Activated CD8-positive, alpha-beta memory T cell treated with anti-CD3 and anti-CD28 coated beads, Interleukin-2, amount 50 U/mL, for 1 hour (primary cell): ENCODE measurements around the gene SLC9C2.
"Not testable (repeated sequence)": the region's sequence is repeated elsewhere in the genome, so short reads cannot be mapped to it uniquely, and the experiment has no call there.

Experiments
- DNase-seq: peaks from one replicate; pipeline ENCODE4 v3.0.0-alpha.2; 2020; ENCODE audit errors: extremely low read depth

SLC9C2 gene

GRCh38 chr1:173603056-173603591 is at the start of gene SLC9C2:
Gene SLC9C2 (minus strand): TSS chr1:173603072. CDS start chr1:173601776, 1,296 bp downstream.
- DNase-seq = no peak

GRCh38 chr1:173648880-173649605 is 46.2 kb upstream of the SLC9C2 start:
- DNase-seq = no peak

GRCh38 chr1:173646656-173647055 is 43.8 kb upstream of the SLC9C2 start:
- no peak for DNase-seq

GRCh38 chr1:173642450-173643139 is 39.7 kb upstream of the SLC9C2 start:
- not testable (repeated sequence) for DNase-seq

- DNase-seq = no peak
These were observed 36.2 kb upstream of the SLC9C2 start for GRCh38 chr1:173639102-173639501.

GRCh38 chr1:173638043-173639021 is 35.5 kb upstream of the SLC9C2 start:
- DNase-seq = no peak

- DNase-seq = not testable (repeated sequence)
These were observed 34.6 kb upstream of the SLC9C2 start for GRCh38 chr1:173637236-173638042.

- no peak for DNase-seq
These were observed 32.2 kb upstream of the SLC9C2 start, which contains the start of gene TEX50 for GRCh38 chr1:173635116-173635515. Gene TEX50 (plus strand): TSS chr1:173635338. CDS start chr1:173635522, 184 bp downstream.

- DNase-seq = no peak
These were observed 26.0 kb upstream of the SLC9C2 start for GRCh38 chr1:173628888-173629287.

- no peak for DNase-seq
These were observed 24.4 kb upstream of the SLC9C2 start for GRCh38 chr1:173627269-173627668.

- no peak for DNase-seq
These were observed 14.0 kb upstream of the SLC9C2 start for GRCh38 chr1:173616859-173617258.

- not testable (repeated sequence) for DNase-seq
These were observed 10.2 kb upstream of the SLC9C2 start for GRCh38 chr1:173613086-173613485.

- no peak for DNase-seq
These were observed 5.8 kb upstream of the SLC9C2 start for GRCh38 chr1:173608503-173609216.

- no peak for DNase-seq
These were observed 1.3 kb downstream of the SLC9C2 start for GRCh38 chr1:173601588-173601987.

GRCh38 chr1:173596097-173596825 is 6.6 kb downstream of the SLC9C2 start:
- no peak for DNase-seq

GRCh38 chr1:173591138-173591537 is 11.7 kb downstream of the SLC9C2 start:
- DNase-seq = not testable (repeated sequence)

GRCh38 chr1:173590557-173590956 is 12.3 kb downstream of the SLC9C2 start:
- no peak for DNase-seq

GRCh38 chr1:173581383-173582079 is 21.3 kb downstream of the SLC9C2 start:
- no peak for DNase-seq

- no peak for DNase-seq
These were observed 22.2 kb downstream of the SLC9C2 start for GRCh38 chr1:173580658-173581057.
